GM12878 (cell line): ENCODE results near the gene KDM4C. TPM values are rescaled to one million over a fixed set of nuclear protein-coding genes. Genes with fewer than 3 reads are reported as not detected.

Experiments used
- ATAC-seq: fragments of 200-7000 bp; cut with Tn5 transposase; 3 replicates; pipeline ENCODE4 v1.9.1; 2020; ENCODE audit warnings: mild to moderate bottlenecking, moderate library complexity
- BruUV-seq: library from RNA; stranded (reverse); fragments of 400-500 nt; replicated peaks from 2 replicates; lab custom pipeline; 2021; lab: Mats Ljungman, UMichigan
- CTCF ChIA-PET: fragments of 300-600 bp; sonication (Branson Sonifier 250); formaldehyde crosslinking; extraction: SDS; loops from one replicate; lab custom pipeline; 2021; ENCODE audit warnings: inconsistent platforms; lab: Yijun Ruan, JAX
- POLR2A ChIA-PET: fragments of 350-600 bp; formaldehyde crosslinking; extraction: SDS; loops from one replicate; lab custom pipeline; 2021; ENCODE audit warnings: inconsistent platforms; lab: Charles Lee
- RAD21 ChIA-PET: fragments of 300-600 bp; sonication (Branson Sonifier 250); formaldehyde crosslinking; loops from one replicate; lab custom pipeline; 2023; ENCODE audit warnings: antibody characterized with exemption; ENCODE audit not compliant: unreplicated experiment; lab: Charles Lee
- SMC1A ChIA-PET: fragments of 300-600 bp; sonication (Branson Sonifier 250); formaldehyde crosslinking; loops from one replicate; lab custom pipeline; 2023; ENCODE audit not compliant: unreplicated experiment, uncharacterized antibody; lab: Charles Lee
- DNase-seq: peaks from one replicate; pipeline ENCODE4 v3.0.0-alpha.2; 2011; ENCODE audit warnings: low read depth, low spot score
- FAIRE-seq: peaks from 3 replicates; lab custom pipeline; 2011; peaks lifted over from hg19 to GRCh38; lab: Jason Lieb, UNC
- H2AFZ ChIP-seq: 2 replicates; pipeline ENCODE4 v1.6.0; 2011; ENCODE audit warnings: low read depth, low read length, control low read depth; ENCODE audit not compliant: control insufficient read depth
- H3K27ac ChIP-seq: 2 replicates; pipeline ENCODE4 v1.5.1; 2011; ENCODE audit warnings: control low read depth; ENCODE audit not compliant: control insufficient read depth, insufficient read depth
- H3K27me3 ChIP-seq, 2 experiments: replicated peaks in 1 of 2; 2 replicates each; pipeline versions ENCODE4 v1.6.0 to v1.6.1; 2011; ENCODE audit warnings: low read length in 1 of 2; ENCODE audit not compliant: control insufficient read depth in 2 of 2, insufficient read depth in 2 of 2
- H3K36me3 ChIP-seq, 2 experiments: 2 replicates each; pipeline ENCODE4 v1.5.1; 2011; ENCODE audit warnings: low read length in 1 of 2; ENCODE audit not compliant: control insufficient read depth in 2 of 2, insufficient read depth in 2 of 2
- H3K4me1 ChIP-seq: 2 replicates; pipeline ENCODE4 v1.6.1; 2011; ENCODE audit warnings: mild to moderate bottlenecking, low read length, moderate library complexity, mixed read lengths; ENCODE audit not compliant: control insufficient read depth, insufficient read depth
- H3K4me2 ChIP-seq: 2 replicates; pipeline ENCODE4 v1.6.0; 2011; ENCODE audit warnings: control low read depth; ENCODE audit not compliant: control insufficient read depth, insufficient read depth
- H3K4me3 ChIP-seq: fragments of 200-600 bp; sonication (generic); 2 replicates; pipeline ENCODE4 v1.5.1; 2016
- H3K79me2 ChIP-seq: 2 replicates; pipeline ENCODE4 v1.6.0; 2011; ENCODE audit warnings: low read length; ENCODE audit not compliant: control insufficient read depth, insufficient read depth
- H3K9ac ChIP-seq: 2 replicates; pipeline ENCODE4 v1.8.0; 2011; ENCODE audit warnings: low read length, control low read depth, mixed read lengths; ENCODE audit not compliant: control insufficient read depth, insufficient read depth
- H3K9me3 ChIP-seq: replicated peaks from 3 replicates; pipeline ENCODE4 v1.5.1; 2011; ENCODE audit warnings: mild to moderate bottlenecking, low read length; ENCODE audit not compliant: control insufficient read depth, insufficient read depth
- H4K20me1 ChIP-seq: 2 replicates; pipeline ENCODE4 v1.6.0; 2011; ENCODE audit not compliant: control insufficient read depth, insufficient read depth
- FOXM1 ChIP-seq: IDR thresholded peaks from 2 replicates; pipeline ENCODE4 v1.6.1; 2012; ENCODE audit warnings: low read depth, mild to moderate bottlenecking, inconsistent platforms, low read length, moderate library complexity
- GABPA ChIP-seq: IDR thresholded peaks from 2 replicates; pipeline ENCODE4 v1.6.1; 2014; ENCODE audit warnings: antibody characterized with exemption, low read depth, mild to moderate bottlenecking, inconsistent platforms
- IRF5 ChIP-seq: fragments of 450-650 bp; IDR thresholded peaks from 2 replicates; pipeline ENCODE4 v1.6.1; 2017; ENCODE audit warnings: borderline replicate concordance
- MXI1 ChIP-seq: fragments of 150-350 bp; IDR thresholded peaks from 2 replicates; pipeline ENCODE4 v1.6.1; 2011; ENCODE audit warnings: low read depth, mild to moderate bottlenecking, inconsistent platforms, low read length, improper control_type of control experiment
- NR2C1 ChIP-seq: fragments of 450-650 bp; IDR thresholded peaks from 2 replicates; pipeline ENCODE4 v1.6.1; 2017; ENCODE audit warnings: antibody characterized with exemption, mild to moderate bottlenecking, moderate library complexity
- SMARCA5 ChIP-seq: fragments of 450-650 bp; IDR thresholded peaks from 2 replicates; pipeline ENCODE4 v1.6.1; 2017; ENCODE audit warnings: mild to moderate bottlenecking
- USF2 ChIP-seq: IDR thresholded peaks from 2 replicates; pipeline ENCODE4 v1.6.1; 2011; ENCODE audit warnings: low read depth, low read length, improper control_type of control experiment, borderline replicate concordance
- WGBS: methylation state at CpG from one replicate; pipeline ENCODE4 v1.1.6; 2016; ENCODE audit warnings: low lambda C conversion rate; ENCODE audit not compliant: insufficient replicate concordance, insufficient coverage; ENCODE audit errors: missing lambda C conversion rate; 5-methylcytosine and 5-hydroxymethylcytosine counted together
- in situ Hi-C: fragments of 300-500 bp; cut with MboI; formaldehyde crosslinking; loops from 9 replicates; pipeline ENCODE4 v1.14.3; 2018; ENCODE audit warnings: mixed read lengths
- intact Hi-C: fragments of 100-400 bp; cut with micrococcal nuclease; formaldehyde crosslinking; loops from one replicate; pipeline ENCODE4 v1.14.2; 2022; ENCODE audit not compliant: unreplicated experiment
- polyA plus RNA-seq, 11 experiments: library from polyadenylated mRNA; depleted of rRNA in 4 of 11; unstranded in 6 of 11; stranded (reverse) in 5 of 11; fragments of >200 nt; fragmentation: Nextera tagmentation in 4 of 11; fragmentation: Illumina TruSeq in 1 of 11; extraction: Ambion mirVana in 4 of 11; extraction: Trizol in 1 of 11; gene quantifications; 1 replicate in 1 of 11; 2 replicates in 10 of 11; pipeline versions ENCODE4 v1.2.1 to v1.2.3, GENCODE V29; 2011 to 2016; ENCODE audit warnings: inconsistent platforms in 2 of 11, missing spikeins in 2 of 11, low read depth in 1 of 11
- total RNA-seq, 4 experiments: library from RNA; depleted of rRNA in 3 of 4; stranded (reverse); fragments of >200 nt in 3 of 4; fragmentation: Illumina TruSeq in 1 of 4; extraction: Trizol in 1 of 4; gene quantifications; 2 replicates each; pipeline versions ENCODE4 v1.2.1 to v1.2.3, GENCODE V29; 2013 to 2021
- TF ChIP-seq, protein P1 (sequence below): IDR thresholded peaks from 2 replicates; pipeline ENCODE4 v1.6.1; 2011; ENCODE audit warnings: borderline replicate concordance, low read depth, mild to moderate bottlenecking, moderate library complexity, low read length; ENCODE audit not compliant: insufficient read depth, poor library complexity, severe bottlenecking
- TF ChIP-seq, protein P2 (sequence below): IDR thresholded peaks from 2 replicates; pipeline ENCODE4 v1.6.1; 2011; ENCODE audit warnings: mild to moderate bottlenecking, low read depth, low read length, moderate library complexity; ENCODE audit not compliant: insufficient replicate concordance

The KDM4C gene
- total and polyA plus RNA-seq, 10 of the 15 experiments (the other 5 are each of a cell fraction or from before 2014, with no cell fraction given), result 6.8 to 41.2 (median 20.1) TPM

DNA sequence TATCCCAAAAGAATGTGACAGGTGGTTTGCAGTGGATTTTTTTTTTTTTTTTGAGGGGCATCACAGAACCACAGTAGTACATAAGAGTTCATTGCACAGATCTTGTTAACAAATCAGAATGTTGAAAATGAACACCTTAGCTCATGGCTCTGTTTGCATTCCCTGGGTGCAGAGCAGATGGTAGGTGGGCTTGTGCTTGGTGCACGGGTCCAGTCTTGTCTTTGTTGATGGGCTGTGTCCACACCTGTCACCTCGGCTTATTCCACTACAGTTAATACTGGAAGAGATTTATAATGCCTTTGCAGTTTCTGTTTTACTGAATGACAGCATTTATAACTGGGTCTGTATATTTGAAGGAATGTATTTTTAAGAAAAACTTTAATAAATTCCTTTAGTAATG is 146.6 kb downstream of the KDM4C start:
- no peaks in the 10 kb centered on the region for H3K79me2 ChIP-seq
- ChIA-PET CTCF (interaction anchor here (1.0 kb wide), 1 partner anchor 149 kb away, joined by 4 read pairs; no protein-coding TSS in a partner anchor), RAD21 (no interaction called here), POLR2A (no interaction called here), SMC1A (interaction anchor here (1.5 kb wide), 1 partner anchor 77 kb away, joined by 3 read pairs; no protein-coding TSS in a partner anchor)
- DNase-seq, result no peak
- intact Hi-C loops, result no loop called here
- no peaks in the 10 kb centered on the region for H3K9me3 ChIP-seq
- in situ Hi-C loops, result loop anchor here (25.0 kb wide), 2 partner anchors 633 to 883 kb away; partner anchors contain the start of gene DMAC1
- no peak for FAIRE-seq
- H3K36me3 ChIP-seq, result no peaks in the 10 kb centered on the region; a peak in 1 of 4 replicates
- H4K20me1 ChIP-seq, result no peaks in the 10 kb centered on the region
- H3K4me1 ChIP-seq, result no peaks in the 10 kb centered on the region; the same call in 1 of the 2 replicates
- no peak overlapping the region for H2AFZ ChIP-seq
- H3K9ac ChIP-seq, result no peak overlapping the region
- ATAC-seq, result no peak
- H3K27ac ChIP-seq, result no peak overlapping the region
- 95% methylated on average over 2 of the region's 2 CpGs for WGBS
- H3K27me3 ChIP-seq, result no peaks in the 10 kb centered on the region
- H3K4me3 ChIP-seq, result no peak overlapping the region
- H3K4me2 ChIP-seq, result no peak overlapping the region
- BruUV-seq, result no TSS peak
- TF ChIP-seq SMARCA5 (no peak), USF2 (no peak), GABPA (no peak), MXI1 (no peak), NR2C1 (no peak), IRF5 (no peak), FOXM1 (no peak)
- TF ChIP-seq, protein P1, sequence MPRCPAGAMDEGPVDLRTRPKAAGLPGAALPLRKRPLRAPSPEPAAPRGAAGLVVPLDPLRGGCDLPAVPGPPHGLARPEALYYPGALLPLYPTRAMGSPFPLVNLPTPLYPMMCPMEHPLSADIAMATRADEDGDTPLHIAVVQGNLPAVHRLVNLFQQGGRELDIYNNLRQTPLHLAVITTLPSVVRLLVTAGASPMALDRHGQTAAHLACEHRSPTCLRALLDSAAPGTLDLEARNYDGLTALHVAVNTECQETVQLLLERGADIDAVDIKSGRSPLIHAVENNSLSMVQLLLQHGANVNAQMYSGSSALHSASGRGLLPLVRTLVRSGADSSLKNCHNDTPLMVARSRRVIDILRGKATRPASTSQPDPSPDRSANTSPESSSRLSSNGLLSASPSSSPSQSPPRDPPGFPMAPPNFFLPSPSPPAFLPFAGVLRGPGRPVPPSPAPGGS, result no peak
- TF ChIP-seq, protein P2, sequence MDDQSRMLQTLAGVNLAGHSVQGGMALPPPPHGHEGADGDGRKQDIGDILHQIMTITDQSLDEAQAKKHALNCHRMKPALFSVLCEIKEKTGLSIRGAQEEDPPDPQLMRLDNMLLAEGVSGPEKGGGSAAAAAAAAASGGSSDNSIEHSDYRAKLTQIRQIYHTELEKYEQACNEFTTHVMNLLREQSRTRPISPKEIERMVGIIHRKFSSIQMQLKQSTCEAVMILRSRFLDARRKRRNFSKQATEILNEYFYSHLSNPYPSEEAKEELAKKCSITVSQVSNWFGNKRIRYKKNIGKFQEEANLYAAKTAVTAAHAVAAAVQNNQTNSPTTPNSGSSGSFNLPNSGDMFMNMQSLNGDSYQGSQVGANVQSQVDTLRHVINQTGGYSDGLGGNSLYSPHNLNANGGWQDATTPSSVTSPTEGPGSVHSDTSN, result no peak
